Stimulated activated CD8-positive, alpha-beta memory T cell treated with anti-CD3 and anti-CD28 coated beads, Interleukin-7, amount 100 ng/mL, for 48 hours (primary cell): ENCODE results near the gene PDCD1.

Experiments used
- DNase-seq, 2 donors: peaks; one replicate each; pipeline ENCODE4 v3.0.0-alpha.2; 2020; ENCODE audit warnings: low read depth in 1 of 2; ENCODE audit errors: extremely low read depth in 1 of 2

The PDCD1 gene

GRCh38 chr2:241895712-241896641 is 37.3 kb upstream of the PDCD1 start:
- no peak for DNase-seq

- DNase-seq, result no peak
These were observed 36.7 kb upstream of the PDCD1 start for GRCh38 chr2:241895427-241895711.

- DNase-seq, result no peak
These were observed 36.2 kb upstream of the PDCD1 start for GRCh38 chr2:241894681-241895426.

GRCh38 chr2:241894056-241894641 is 35.5 kb upstream of the PDCD1 start:
- no peak for DNase-seq

- DNase-seq, result no peak
These were observed 34.6 kb upstream of the PDCD1 start for GRCh38 chr2:241893265-241893664.

GRCh38 chr2:241892299-241893137 is 33.8 kb upstream of the PDCD1 start:
- DNase-seq, result no peak

GRCh38 chr2:241891988-241892298 is 33.2 kb upstream of the PDCD1 start:
- no peak for DNase-seq

GRCh38 chr2:241891315-241891987 is 32.8 kb upstream of the PDCD1 start:
- DNase-seq, result no peak

GRCh38 chr2:241890524-241891235 is 32.0 kb upstream of the PDCD1 start:
- no peak for DNase-seq

GRCh38 chr2:241888641-241889040 is 29.9 kb upstream of the PDCD1 start:
- no peak for DNase-seq

GRCh38 chr2:241887806-241888522 is 29.3 kb upstream of the PDCD1 start:
- no peak for DNase-seq

- no peak for DNase-seq
These were observed 28.2 kb upstream of the PDCD1 start for GRCh38 chr2:241886840-241887447.

- DNase-seq, result no peak
These were observed 27.4 kb upstream of the PDCD1 start for GRCh38 chr2:241885946-241886643.

GRCh38 chr2:241885291-241885945 is 26.7 kb upstream of the PDCD1 start:
- DNase-seq, result no peak

- DNase-seq, result no peak
These were observed 26.2 kb upstream of the PDCD1 start for GRCh38 chr2:241884951-241885290.

- peak; percentile 59 to 73 for DNase-seq
These were observed 23.5 kb upstream of the PDCD1 start for GRCh38 chr2:241882091-241882625.

GRCh38 chr2:241880311-241881073 is 21.8 kb upstream of the PDCD1 start:
- no peak for DNase-seq
